BE2C (cell line): ENCODE data around the gene GAP43.

Experiments
- DNase-seq: peaks from one replicate; pipeline ENCODE4 v3.0.0-alpha.2; 2020
- H3K27me3 ChIP-seq: fragments of 250-450 bp; sonication (Bioruptor Pico); 2 replicates; pipeline ENCODE4 v1.5.1; 2020; ENCODE audit warnings: mild to moderate bottlenecking
- H3K36me3 ChIP-seq: fragments of 250-450 bp; sonication (Bioruptor Pico); 2 replicates; pipeline ENCODE4 v1.5.1; 2020; ENCODE audit warnings: mild to moderate bottlenecking
- H3K4me1 ChIP-seq: fragments of 250-450 bp; sonication (Bioruptor Pico); 2 replicates; pipeline ENCODE4 v1.5.1; 2020
- H3K4me3 ChIP-seq: 2 replicates; pipeline ENCODE4 v1.5.1; 2011; ENCODE audit warnings: low read depth, low read length
- H3K9me3 ChIP-seq: fragments of 250-450 bp; sonication (Bioruptor Pico); 2 replicates; pipeline ENCODE4 v1.5.1; 2020
- TF ChIP-seq, protein P1 (sequence below): IDR thresholded peaks from 2 replicates; pipeline ENCODE4 v1.5.1; 2012; ENCODE audit warnings: mild to moderate bottlenecking, low read depth, low read length

Gene GAP43

DNA sequence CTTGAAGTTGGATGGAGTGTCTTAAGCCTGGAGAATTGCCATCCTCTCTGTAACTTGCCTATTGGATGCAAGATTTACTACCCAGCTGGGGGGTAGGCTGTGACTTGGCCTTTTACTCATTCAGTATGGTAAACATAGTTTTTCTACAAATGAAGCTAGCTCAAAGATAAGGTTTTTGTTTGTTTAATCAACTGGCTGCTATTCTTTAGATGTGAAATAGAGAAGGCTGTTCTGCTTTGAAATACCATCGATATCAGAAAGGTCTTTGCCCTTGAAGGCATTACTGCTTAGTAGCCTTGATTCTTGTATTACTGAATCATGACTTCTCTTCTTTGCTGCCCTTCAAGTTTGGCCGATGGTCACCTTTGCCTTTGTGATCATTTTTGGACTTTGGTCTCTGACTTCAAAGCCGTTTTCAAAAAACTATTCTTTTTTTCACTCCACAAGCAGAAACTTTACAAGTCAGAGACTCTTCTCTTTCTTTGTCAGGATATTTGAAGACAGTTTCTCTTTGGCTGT, 83.1 kb downstream of the GAP43 start:
- Histone ChIP-seq H3K9me3 (no peaks in the 10 kb centered on the region), H3K4me3 (no peak overlapping the region), H3K4me1 (peaks cover 31% of the 10 kb centered on the region), H3K27me3 (no peaks in the 10 kb centered on the region), H3K36me3 (no peaks in the 10 kb centered on the region; the same call in 1 of the 2 replicates)
- TF ChIP-seq, protein P1, sequence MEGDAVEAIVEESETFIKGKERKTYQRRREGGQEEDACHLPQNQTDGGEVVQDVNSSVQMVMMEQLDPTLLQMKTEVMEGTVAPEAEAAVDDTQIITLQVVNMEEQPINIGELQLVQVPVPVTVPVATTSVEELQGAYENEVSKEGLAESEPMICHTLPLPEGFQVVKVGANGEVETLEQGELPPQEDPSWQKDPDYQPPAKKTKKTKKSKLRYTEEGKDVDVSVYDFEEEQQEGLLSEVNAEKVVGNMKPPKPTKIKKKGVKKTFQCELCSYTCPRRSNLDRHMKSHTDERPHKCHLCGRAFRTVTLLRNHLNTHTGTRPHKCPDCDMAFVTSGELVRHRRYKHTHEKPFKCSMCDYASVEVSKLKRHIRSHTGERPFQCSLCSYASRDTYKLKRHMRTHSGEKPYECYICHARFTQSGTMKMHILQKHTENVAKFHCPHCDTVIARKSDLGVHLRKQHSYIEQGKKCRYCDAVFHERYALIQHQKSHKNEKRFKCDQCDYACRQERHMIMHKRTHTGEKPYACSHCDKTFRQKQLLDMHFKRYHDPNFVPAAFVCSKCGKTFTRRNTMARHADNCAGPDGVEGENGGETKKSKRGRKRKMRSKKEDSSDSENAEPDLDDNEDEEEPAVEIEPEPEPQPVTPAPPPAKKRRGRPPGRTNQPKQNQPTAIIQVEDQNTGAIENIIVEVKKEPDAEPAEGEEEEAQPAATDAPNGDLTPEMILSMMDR, result no peak
- no peak for DNase-seq

DNA sequence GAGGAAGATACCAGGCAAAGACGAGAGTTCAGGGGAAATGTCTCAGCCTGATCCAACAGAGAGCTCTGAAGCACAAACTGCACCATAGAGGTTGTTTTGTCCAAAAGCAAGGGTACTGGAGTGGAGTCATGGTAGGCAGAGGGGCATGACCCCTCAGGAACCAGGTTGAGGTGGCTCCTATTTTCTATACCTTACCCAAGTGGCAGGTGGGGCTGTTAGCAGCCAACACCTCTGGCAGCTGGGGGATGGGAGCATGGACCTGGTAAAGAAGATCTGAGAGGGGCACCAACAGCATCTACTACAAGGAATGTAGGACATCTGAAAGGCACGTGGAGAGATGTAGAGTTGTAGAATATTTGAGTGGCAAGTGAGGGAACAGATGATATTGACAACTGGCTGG, 85.2 kb downstream of the GAP43 start:
- TF ChIP-seq, protein P1, result no peak
- Histone ChIP-seq H3K4me1 (peaks cover 46% of the 10 kb centered on the region), H3K4me3 (no peak overlapping the region), H3K36me3 (no peaks in the 10 kb centered on the region), H3K9me3 (no peaks in the 10 kb centered on the region), H3K27me3 (no peaks in the 10 kb centered on the region)
- no peak for DNase-seq

GRCh38 chr3:115709093-115709492, 85.8 kb downstream of the GAP43 start:
- TF ChIP-seq, protein P1, result no peak
- DNase-seq, result peak; percentile 67
- Histone ChIP-seq H3K36me3 (no peaks in the 10 kb centered on the region), H3K4me1 (peaks cover 51% of the 10 kb centered on the region), H3K4me3 (0 out of 2 replicates have a peak overlapping the region, but pooled peaks have one; percentile 1), H3K27me3 (no peaks in the 10 kb centered on the region), H3K9me3 (no peaks in the 10 kb centered on the region)

DNA sequence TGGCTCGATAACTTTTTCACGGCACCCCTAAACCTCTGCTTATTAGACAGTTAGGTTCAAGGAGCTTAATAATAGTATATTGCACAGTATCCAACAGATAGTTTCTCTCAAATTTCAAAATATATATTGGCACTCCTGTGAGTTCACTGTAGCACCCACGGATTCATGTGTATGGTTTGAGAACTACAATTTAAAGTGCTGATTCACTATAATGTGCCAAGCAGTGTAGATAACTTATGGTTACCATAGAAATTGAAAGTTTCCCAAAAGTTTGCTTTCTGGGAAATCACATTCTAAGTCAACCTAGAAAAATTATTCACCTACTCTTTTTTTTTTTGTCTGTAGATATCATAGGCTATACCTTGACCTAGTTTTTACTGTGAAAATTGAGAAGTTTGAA, 86.6 kb downstream of the GAP43 start:
- Histone ChIP-seq H3K4me1 (peaks cover 48% of the 10 kb centered on the region), H3K27me3 (no peaks in the 10 kb centered on the region), H3K9me3 (no peaks in the 10 kb centered on the region), H3K4me3 (no peak overlapping the region), H3K36me3 (no peaks in the 10 kb centered on the region)
- TF ChIP-seq, protein P1, result no peak
- DNase-seq, result no peak

- TF ChIP-seq, protein P1, result no peak
- peak overlapping the region; percentile 31 for H3K4me3 ChIP-seq
- H3K4me1 ChIP-seq, result peaks cover 45% of the 10 kb centered on the region
- H3K36me3 ChIP-seq, result no peaks in the 10 kb centered on the region
- H3K9me3 ChIP-seq, result no peaks in the 10 kb centered on the region
- no peaks in the 10 kb centered on the region for H3K27me3 ChIP-seq
- no peak for DNase-seq
Observed at GRCh38 chr3:115710799-115711198, 87.5 kb downstream of the GAP43 start.

- Histone ChIP-seq H3K4me1 (peaks cover 45% of the 10 kb centered on the region), H3K4me3 (peak overlapping the region; percentile 10; the same call in 1 of the 2 replicates)
Observed at GRCh38 chr3:115712871-115713270, 89.6 kb downstream of the GAP43 start.

More at GRCh38 chr3:115712871-115713270, 89.6 kb downstream of the GAP43 start:
- Histone ChIP-seq H3K27me3 (no peaks in the 10 kb centered on the region), H3K9me3 (no peaks in the 10 kb centered on the region), H3K36me3 (no peaks in the 10 kb centered on the region)
- peak; percentile 15 for DNase-seq
- TF ChIP-seq, protein P1, result no peak
